Stimulated activated CD4-positive, alpha-beta T cell treated with anti-CD3 and anti-CD28 coated beads, TNF-alpha, amount 100 ng/mL, for 4 hours (primary cell): Measurements from ENCODE around the gene CCDC39.

ENCODE experiments used
- DNase-seq, 3 experiments: peaks; one replicate each; pipeline ENCODE4 v3.0.0-alpha.2; 2020; ENCODE audit warnings: low read depth in 3 of 3

Gene CCDC39

GRCh38 chr3:180679178-180680096 is at the start of gene CCDC39:
TSS of gene CCDC39 (minus strand) at chr3:180679489. CDS start at chr3:180679380, 109 bp downstream.
- DNase-seq: peak; percentile 35 to 55 (median 36)

GRCh38 chr3:180720012-180720411 is 40.7 kb upstream of the CCDC39 start:
- no peak for DNase-seq

- no peak for DNase-seq
These were observed 28.6 kb upstream of the CCDC39 start for GRCh38 chr3:180707896-180708295.

GRCh38 chr3:180705619-180706018 is 26.3 kb upstream of the CCDC39 start:
- DNase-seq: no peak

- no peak for DNase-seq
These were observed 25.2 kb upstream of the CCDC39 start for GRCh38 chr3:180704532-180704931.

- no peak for DNase-seq
These were observed 21.7 kb upstream of the CCDC39 start for GRCh38 chr3:180700941-180701340.

- no peak for DNase-seq
These were observed 19.5 kb upstream of the CCDC39 start for GRCh38 chr3:180698760-180699270.

GRCh38 chr3:180694321-180694720 is 15.0 kb upstream of the CCDC39 start:
- no peak for DNase-seq

GRCh38 chr3:180693656-180694055 is 14.4 kb upstream of the CCDC39 start:
- no peak for DNase-seq

GRCh38 chr3:180690061-180690460 is 10.8 kb upstream of the CCDC39 start:
- no peak for DNase-seq

GRCh38 chr3:180684807-180685206 is 5.5 kb upstream of the CCDC39 start:
- DNase-seq: no peak

- no peak for DNase-seq
These were observed 4.5 kb upstream of the CCDC39 start for GRCh38 chr3:180683816-180684215.

GRCh38 chr3:180680097-180680430 is 775 bp upstream of the CCDC39 start:
- no peak for DNase-seq

GRCh38 chr3:180678231-180678630 is 1.1 kb downstream of the CCDC39 start:
- DNase-seq: no peak

- no peak for DNase-seq
These were observed 17.8 kb downstream of the CCDC39 start for GRCh38 chr3:180661444-180661843.

- no peak for DNase-seq
These were observed 22.2 kb downstream of the CCDC39 start for GRCh38 chr3:180657094-180657493.

- DNase-seq: no peak
These were observed 22.9 kb downstream of the CCDC39 start for GRCh38 chr3:180656406-180656805.

GRCh38 chr3:180646187-180646790 is 33.0 kb downstream of the CCDC39 start:
- no peak for DNase-seq

- no peak for DNase-seq
These were observed 38.3 kb downstream of the CCDC39 start for GRCh38 chr3:180640987-180641386.

- DNase-seq: no peak
These were observed 45.6 kb downstream of the CCDC39 start for GRCh38 chr3:180633722-180634121.

GRCh38 chr3:180631317-180631716 is 48.0 kb downstream of the CCDC39 start:
- no peak for DNase-seq

- no peak for DNase-seq
These were observed 48.9 kb downstream of the CCDC39 start for GRCh38 chr3:180630371-180630770.

GRCh38 chr3:180626844-180627243 is 52.4 kb downstream of the CCDC39 start:
- no peak for DNase-seq
